Measurements from ENCODE around the gene GNB3. TPM values are rescaled to one million over a fixed set of nuclear protein-coding genes. Genes with fewer than 3 reads are reported as not detected.

Gene GNB3
- total and polyA plus RNA-seq, 9 of the 15 experiments (the other 6 are each of a cell fraction or from before 2014, with no cell fraction given): 1.4 to 5.8 (median 2.0) TPM

DNA sequence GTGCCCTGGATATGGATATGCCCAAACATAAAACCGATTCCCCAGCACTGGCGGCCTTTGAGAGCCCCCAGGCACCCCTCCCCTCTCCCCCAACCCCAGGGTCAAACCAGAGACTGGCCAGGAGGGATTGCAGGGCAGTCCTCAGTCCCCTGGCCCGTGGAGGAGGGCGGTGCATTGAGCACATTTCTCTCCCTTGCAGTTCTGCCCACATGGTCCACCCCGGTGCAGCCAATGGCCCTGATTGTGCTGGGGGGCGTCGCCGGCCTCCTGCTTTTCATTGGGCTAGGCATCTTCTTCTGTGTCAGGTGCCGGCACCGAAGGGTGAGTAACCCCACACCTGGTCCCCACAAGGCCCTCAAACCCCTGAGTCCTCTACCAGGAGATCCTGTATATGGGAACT, 22.5 kb upstream of the GNB3 start (continued):
- TF ChIP-seq POLR2AphosphoS5 (IDR thresholded peaks at IDR 0.05; ENCODE audit: control insufficient read depth, insufficient read depth, low read depth, low read length): no peak
- TF ChIP-seq, protein P1, sequence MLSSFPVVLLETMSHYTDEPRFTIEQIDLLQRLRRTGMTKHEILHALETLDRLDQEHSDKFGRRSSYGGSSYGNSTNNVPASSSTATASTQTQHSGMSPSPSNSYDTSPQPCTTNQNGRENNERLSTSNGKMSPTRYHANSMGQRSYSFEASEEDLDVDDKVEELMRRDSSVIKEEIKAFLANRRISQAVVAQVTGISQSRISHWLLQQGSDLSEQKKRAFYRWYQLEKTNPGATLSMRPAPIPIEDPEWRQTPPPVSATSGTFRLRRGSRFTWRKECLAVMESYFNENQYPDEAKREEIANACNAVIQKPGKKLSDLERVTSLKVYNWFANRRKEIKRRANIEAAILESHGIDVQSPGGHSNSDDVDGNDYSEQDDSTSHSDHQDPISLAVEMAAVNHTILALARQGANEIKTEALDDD (IDR thresholded peaks at IDR 0.05): no peak
- no peak for TF ChIP-seq ZNF830 (CRISPR knock-in tag; IDR thresholded peaks at IDR 0.05)
- TF ChIP-seq, protein P2, sequence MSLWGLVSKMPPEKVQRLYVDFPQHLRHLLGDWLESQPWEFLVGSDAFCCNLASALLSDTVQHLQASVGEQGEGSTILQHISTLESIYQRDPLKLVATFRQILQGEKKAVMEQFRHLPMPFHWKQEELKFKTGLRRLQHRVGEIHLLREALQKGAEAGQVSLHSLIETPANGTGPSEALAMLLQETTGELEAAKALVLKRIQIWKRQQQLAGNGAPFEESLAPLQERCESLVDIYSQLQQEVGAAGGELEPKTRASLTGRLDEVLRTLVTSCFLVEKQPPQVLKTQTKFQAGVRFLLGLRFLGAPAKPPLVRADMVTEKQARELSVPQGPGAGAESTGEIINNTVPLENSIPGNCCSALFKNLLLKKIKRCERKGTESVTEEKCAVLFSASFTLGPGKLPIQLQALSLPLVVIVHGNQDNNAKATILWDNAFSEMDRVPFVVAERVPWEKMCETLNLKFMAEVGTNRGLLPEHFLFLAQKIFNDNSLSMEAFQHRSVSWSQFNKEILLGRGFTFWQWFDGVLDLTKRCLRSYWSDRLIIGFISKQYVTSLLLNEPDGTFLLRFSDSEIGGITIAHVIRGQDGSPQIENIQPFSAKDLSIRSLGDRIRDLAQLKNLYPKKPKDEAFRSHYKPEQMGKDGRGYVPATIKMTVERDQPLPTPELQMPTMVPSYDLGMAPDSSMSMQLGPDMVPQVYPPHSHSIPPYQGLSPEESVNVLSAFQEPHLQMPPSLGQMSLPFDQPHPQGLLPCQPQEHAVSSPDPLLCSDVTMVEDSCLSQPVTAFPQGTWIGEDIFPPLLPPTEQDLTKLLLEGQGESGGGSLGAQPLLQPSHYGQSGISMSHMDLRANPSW (CRISPR knock-in tag; IDR thresholded peaks at IDR 0.05): no peak
- TF ChIP-seq SP1 (CRISPR knock-in tag; IDR thresholded peaks at IDR 0.05): no peak
- no peak for TF ChIP-seq BRCA1 (IDR thresholded peaks at IDR 0.05)
- no peak for TF ChIP-seq BRCA1 (CRISPR knock-in tag; IDR thresholded peaks at IDR 0.05)
- TF ChIP-seq, protein P3, sequence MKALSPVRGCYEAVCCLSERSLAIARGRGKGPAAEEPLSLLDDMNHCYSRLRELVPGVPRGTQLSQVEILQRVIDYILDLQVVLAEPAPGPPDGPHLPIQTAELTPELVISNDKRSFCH (CRISPR knock-in tag; IDR thresholded peaks at IDR 0.05): no peak
- TF ChIP-seq, protein P3 (tag; IDR thresholded peaks at IDR 0.05): no peak
- TF ChIP-seq NR3C1 (CRISPR knock-in tag; IDR thresholded peaks at IDR 0.05): no peak

Data from K562 (cell line).